K562 treated with DMSO at 1 percent for 12 hours (cell line): ENCODE measurements around the gene UCHL1. TPM values are rescaled to one million over a fixed set of nuclear protein-coding genes. Genes with fewer than 3 reads are reported as not detected.

Source experiments
- total RNA-seq: library from RNA; unstranded; fragments of 300-600 nt; gene quantifications from 2 replicates; pipeline ENCODE4 v1.2.3, GENCODE V29; 2022; ENCODE audit not compliant: insufficient read depth

The UCHL1 gene
- not detected in 2 replicates for total RNA-seq

GRCh38 chr4:41256740-41257256 is at the start of gene UCHL1:
UCHL1 (plus strand) TSS chr4:41256928; CDS start chr4:41256977, 49 bp downstream.

GRCh38 chr4:41214136-41214824 is 42.4 kb upstream of the UCHL1 start, which contains the start of gene APBB2:
APBB2 (minus strand) TSS chr4:41214542; CDS start chr4:41033254, 181,288 bp downstream.

Other genes starting within 250 kb of the UCHL1 start
- gene APBB2, start 42.4 kb upstream of the UCHL1 start, total RNA-seq: 3.9 and 9.9 TPM in 2 replicates